ENCODE measurements around the gene IGF2.

The IGF2 gene, protein sequence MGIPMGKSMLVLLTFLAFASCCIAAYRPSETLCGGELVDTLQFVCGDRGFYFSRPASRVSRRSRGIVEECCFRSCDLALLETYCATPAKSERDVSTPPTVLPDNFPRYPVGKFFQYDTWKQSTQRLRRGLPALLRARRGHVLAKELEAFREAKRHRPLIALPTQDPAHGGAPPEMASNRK

GRCh38 chr11:2139123-2139521, at the start of gene IGF2:
IGF2 (minus strand) TSS chr11:2139389; CDS start chr11:2135523, 3,866 bp downstream.
- H3K9ac ChIP-seq (ENCODE audit: low read length) = no peak within 1 kb of the TSS
- H3K9me3 ChIP-seq (ENCODE audit: control insufficient read depth, low read depth, low read length) = no peaks in the 10 kb centered on the region
- peaks cover 97% of the 10 kb centered on the region for H3K27me3 ChIP-seq (ENCODE audit: control insufficient read depth, insufficient read depth, low read length)
- H3K27ac ChIP-seq (ENCODE audit: low read length) = no peak within 1 kb of the TSS
- no peaks in the 10 kb centered on the region for H3K36me3 ChIP-seq (ENCODE audit: control insufficient read depth, low read depth, low read length)
- peaks cover 11% of the 10 kb centered on the region for H3K4me1 ChIP-seq (ENCODE audit: control insufficient read depth, low read depth, low read length)
- no peak within 1 kb of the TSS for H3K4me3 ChIP-seq (ENCODE audit: low read length)

DNA sequence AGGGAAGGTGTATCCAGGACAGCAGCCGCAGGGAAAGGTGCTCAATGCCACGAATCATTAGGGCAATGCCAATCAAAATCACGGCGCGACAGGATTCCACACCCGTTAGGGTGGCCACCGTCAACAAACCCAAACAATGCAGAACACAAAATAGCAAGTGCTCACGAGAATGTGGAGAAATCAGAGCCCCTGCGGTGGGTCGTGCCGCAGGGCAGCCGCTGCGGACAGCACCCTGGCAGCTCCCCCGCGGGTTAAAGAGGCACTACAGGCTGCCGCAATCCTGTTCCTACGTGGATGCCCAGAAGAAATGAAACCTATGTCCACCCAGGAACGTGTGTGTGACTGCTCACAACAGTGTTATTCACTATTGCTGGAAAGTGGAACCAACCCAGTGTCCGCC, 49.6 kb upstream of the IGF2 start:
- Histone ChIP-seq H3K9ac (ENCODE audit: low read length) (no peak overlapping the region), H3K9me3 (ENCODE audit: control insufficient read depth, low read depth, low read length) (no peaks in the 10 kb centered on the region), H3K4me3 (ENCODE audit: low read length) (no peak overlapping the region), H3K27me3 (ENCODE audit: control insufficient read depth, insufficient read depth, low read length) (peaks cover 5% of the 10 kb centered on the region), H3K36me3 (ENCODE audit: control insufficient read depth, low read depth, low read length) (no peaks in the 10 kb centered on the region), H3K4me1 (ENCODE audit: control insufficient read depth, low read depth, low read length) (no peaks in the 10 kb centered on the region), H3K27ac (ENCODE audit: low read length) (no peak overlapping the region)

DNA sequence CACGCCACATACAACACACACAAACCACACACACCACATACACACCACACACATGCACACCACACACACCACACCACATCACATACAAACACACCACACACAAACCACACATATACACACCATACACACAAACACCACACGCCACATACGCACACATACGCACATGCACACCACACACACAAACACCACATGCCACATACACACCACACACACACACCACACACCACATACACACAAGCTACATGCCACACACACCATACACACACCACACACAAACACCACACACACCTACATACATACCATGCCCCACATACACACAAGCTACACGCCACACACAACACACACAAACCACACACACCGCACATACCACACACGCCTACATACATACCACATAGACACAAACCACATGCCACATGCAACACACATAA, 48.1 kb upstream of the IGF2 start:
- Histone ChIP-seq H3K4me1 (ENCODE audit: control insufficient read depth, low read depth, low read length) (no peaks in the 10 kb centered on the region), H3K9ac (ENCODE audit: low read length) (no peak overlapping the region), H3K27me3 (ENCODE audit: control insufficient read depth, insufficient read depth, low read length) (peaks cover 9% of the 10 kb centered on the region), H3K4me3 (ENCODE audit: low read length) (no peak overlapping the region), H3K36me3 (ENCODE audit: control insufficient read depth, low read depth, low read length) (no peaks in the 10 kb centered on the region), H3K27ac (ENCODE audit: low read length) (no peak overlapping the region), H3K9me3 (ENCODE audit: control insufficient read depth, low read depth, low read length) (no peaks in the 10 kb centered on the region)

DNA sequence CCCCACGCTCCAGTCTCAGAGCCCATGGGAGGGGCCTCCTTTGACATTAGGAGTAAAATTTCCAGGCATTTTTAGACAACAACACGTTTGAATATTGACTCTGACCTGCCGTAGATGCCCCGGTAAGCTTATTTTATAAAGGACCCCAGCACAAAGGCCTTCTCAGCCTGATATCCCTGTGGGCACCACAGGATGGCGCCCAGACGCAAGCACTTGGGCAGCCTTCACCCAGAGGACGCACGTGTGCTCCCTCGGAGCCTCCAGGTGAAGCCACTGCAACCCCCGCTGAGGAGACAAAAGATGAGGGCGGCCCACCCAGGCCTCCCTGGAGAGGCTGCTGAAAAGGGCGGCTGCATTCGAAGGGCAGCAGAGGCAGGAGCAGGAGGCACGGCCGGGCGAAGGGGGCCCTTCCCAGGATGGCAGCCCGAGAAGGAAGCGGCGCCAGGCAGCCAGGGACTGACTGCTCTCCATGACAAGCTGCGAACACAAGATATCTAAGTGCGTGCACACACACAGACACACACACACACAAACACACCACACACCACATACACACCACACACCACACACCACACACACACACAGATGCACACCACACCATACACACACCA, 47.6 kb upstream of the IGF2 start:
- no peaks in the 10 kb centered on the region for H3K4me1 ChIP-seq (ENCODE audit: control insufficient read depth, low read depth, low read length)
- H3K36me3 ChIP-seq (ENCODE audit: control insufficient read depth, low read depth, low read length) = no peaks in the 10 kb centered on the region
- no peak overlapping the region for H3K4me3 ChIP-seq (ENCODE audit: low read length)
- no peak overlapping the region for H3K27ac ChIP-seq (ENCODE audit: low read length)
- no peaks in the 10 kb centered on the region for H3K9me3 ChIP-seq (ENCODE audit: control insufficient read depth, low read depth, low read length)
- H3K27me3 ChIP-seq (ENCODE audit: control insufficient read depth, insufficient read depth, low read length) = peaks cover 9% of the 10 kb centered on the region
- H3K9ac ChIP-seq (ENCODE audit: low read length) = no peak overlapping the region

- H3K27me3 ChIP-seq (ENCODE audit: control insufficient read depth, insufficient read depth, low read length) = peaks cover 9% of the 10 kb centered on the region
- no peak overlapping the region for H3K9ac ChIP-seq (ENCODE audit: low read length)
- no peak overlapping the region for H3K4me3 ChIP-seq (ENCODE audit: low read length)
- no peaks in the 10 kb centered on the region for H3K4me1 ChIP-seq (ENCODE audit: control insufficient read depth, low read depth, low read length)
- H3K9me3 ChIP-seq (ENCODE audit: control insufficient read depth, low read depth, low read length) = no peaks in the 10 kb centered on the region
- H3K27ac ChIP-seq (ENCODE audit: low read length) = no peak overlapping the region
- H3K36me3 ChIP-seq (ENCODE audit: control insufficient read depth, low read depth, low read length) = no peaks in the 10 kb centered on the region
These were observed 46.3 kb upstream of the IGF2 start for GRCh38 chr11:2185324-2186085.

DNA sequence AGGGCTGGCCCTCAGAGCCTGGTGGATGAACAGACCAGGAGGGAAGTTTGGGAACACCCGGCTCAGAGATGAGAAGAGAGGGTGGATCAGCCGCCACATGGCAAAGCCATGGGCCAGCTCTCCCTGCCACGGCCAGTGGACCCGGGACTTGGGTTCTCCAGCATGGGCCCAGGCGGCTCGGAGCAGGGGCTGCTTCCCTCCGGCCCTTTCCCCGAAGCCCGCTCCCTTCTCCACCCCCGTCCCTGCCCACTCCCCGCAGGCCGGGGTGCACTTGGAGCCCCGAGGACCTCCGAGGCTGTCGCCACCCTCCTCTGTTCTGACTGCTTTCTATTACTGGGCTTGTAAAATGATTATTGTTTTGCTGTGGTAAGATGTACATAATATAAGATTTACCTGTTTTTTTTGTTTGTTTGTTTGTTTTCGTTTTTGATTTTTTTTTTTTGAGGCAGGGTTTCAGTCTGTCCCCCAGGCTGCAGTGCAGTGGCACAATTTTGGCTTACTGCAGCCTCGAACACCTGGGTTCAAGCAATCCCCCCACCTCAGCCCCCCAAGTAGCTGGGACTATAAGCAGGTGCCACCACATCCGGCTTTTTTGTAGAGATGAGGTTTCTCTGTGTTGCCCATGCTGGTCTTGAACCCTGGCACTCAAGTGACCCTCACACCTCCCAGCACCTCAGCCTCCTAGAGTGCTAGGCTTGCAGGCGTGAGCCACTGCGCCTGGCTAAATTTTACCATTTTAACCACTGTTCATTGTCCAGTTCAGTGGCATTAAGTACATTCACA, 43.7 kb upstream of the IGF2 start:
- H3K9me3 ChIP-seq (ENCODE audit: control insufficient read depth, low read depth, low read length) = no peaks in the 10 kb centered on the region
- no peak overlapping the region for H3K27ac ChIP-seq (ENCODE audit: low read length)
- H3K4me3 ChIP-seq (ENCODE audit: low read length) = no peak overlapping the region
- H3K4me1 ChIP-seq (ENCODE audit: control insufficient read depth, low read depth, low read length) = no peaks in the 10 kb centered on the region
- H3K9ac ChIP-seq (ENCODE audit: low read length) = no peak overlapping the region
- no peaks in the 10 kb centered on the region for H3K36me3 ChIP-seq (ENCODE audit: control insufficient read depth, low read depth, low read length)
- H3K27me3 ChIP-seq (ENCODE audit: control insufficient read depth, insufficient read depth, low read length) = peaks cover 9% of the 10 kb centered on the region

GRCh38 chr11:2182075-2182474, 42.9 kb upstream of the IGF2 start:
- H3K36me3 ChIP-seq (ENCODE audit: control insufficient read depth, low read depth, low read length) = no peaks in the 10 kb centered on the region
- H3K9ac ChIP-seq (ENCODE audit: low read length) = no peak overlapping the region
- H3K9me3 ChIP-seq (ENCODE audit: control insufficient read depth, low read depth, low read length) = no peaks in the 10 kb centered on the region
- no peak overlapping the region for H3K27ac ChIP-seq (ENCODE audit: low read length)
- H3K4me3 ChIP-seq (ENCODE audit: low read length) = no peak overlapping the region
- H3K4me1 ChIP-seq (ENCODE audit: control insufficient read depth, low read depth, low read length) = no peaks in the 10 kb centered on the region
- H3K27me3 ChIP-seq (ENCODE audit: control insufficient read depth, insufficient read depth, low read length) = peaks cover 9% of the 10 kb centered on the region

DNA sequence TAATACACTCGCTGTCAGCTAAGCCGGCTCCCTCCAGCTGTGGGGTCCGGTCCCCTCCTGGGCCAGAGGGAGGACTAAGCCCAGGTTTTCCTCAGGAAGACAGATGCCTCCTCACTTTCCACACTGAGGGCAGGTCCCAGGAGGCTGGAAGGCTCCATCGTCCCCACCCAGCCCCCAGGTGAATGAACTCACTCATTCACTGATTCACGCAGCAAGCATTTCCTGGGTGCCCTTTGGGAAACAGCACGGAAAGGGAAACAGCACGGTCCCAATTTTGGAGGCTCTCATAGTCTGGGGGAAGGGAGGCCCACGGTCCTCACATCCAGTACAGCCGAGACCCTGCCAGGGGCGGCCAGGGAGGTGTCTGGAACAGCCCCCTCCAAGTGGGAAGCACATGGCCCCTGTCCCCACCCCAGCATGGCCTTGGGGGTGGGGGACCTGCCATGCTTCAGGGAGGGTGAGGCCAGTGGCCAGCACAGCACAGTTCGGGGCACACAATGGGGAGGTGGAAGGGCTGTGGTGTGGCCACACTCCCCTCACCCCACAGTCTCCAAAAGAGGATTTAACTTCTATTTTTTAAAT, 41.7 kb upstream of the IGF2 start:
- Histone ChIP-seq H3K4me3 (ENCODE audit: low read length) (no peak overlapping the region), H3K27me3 (ENCODE audit: control insufficient read depth, insufficient read depth, low read length) (peaks cover 9% of the 10 kb centered on the region), H3K36me3 (ENCODE audit: control insufficient read depth, low read depth, low read length) (no peaks in the 10 kb centered on the region), H3K9me3 (ENCODE audit: control insufficient read depth, low read depth, low read length) (no peaks in the 10 kb centered on the region), H3K9ac (ENCODE audit: low read length) (no peak overlapping the region), H3K27ac (ENCODE audit: low read length) (no peak overlapping the region), H3K4me1 (ENCODE audit: control insufficient read depth, low read depth, low read length) (no peaks in the 10 kb centered on the region)

GRCh38 chr11:2180347-2180746, 41.2 kb upstream of the IGF2 start:
- no peak overlapping the region for H3K9ac ChIP-seq (ENCODE audit: low read length)
- peaks cover 9% of the 10 kb centered on the region for H3K27me3 ChIP-seq (ENCODE audit: control insufficient read depth, insufficient read depth, low read length)
- H3K27ac ChIP-seq (ENCODE audit: low read length) = no peak overlapping the region
- H3K4me3 ChIP-seq (ENCODE audit: low read length) = no peak overlapping the region
- H3K4me1 ChIP-seq (ENCODE audit: control insufficient read depth, low read depth, low read length) = no peaks in the 10 kb centered on the region
- H3K9me3 ChIP-seq (ENCODE audit: control insufficient read depth, low read depth, low read length) = no peaks in the 10 kb centered on the region
- no peaks in the 10 kb centered on the region for H3K36me3 ChIP-seq (ENCODE audit: control insufficient read depth, low read depth, low read length)

GRCh38 chr11:2179516-2179915, 40.3 kb upstream of the IGF2 start:
- H3K27ac ChIP-seq (ENCODE audit: low read length) = no peak overlapping the region
- no peak overlapping the region for H3K4me3 ChIP-seq (ENCODE audit: low read length)
- peaks cover 4% of the 10 kb centered on the region for H3K27me3 ChIP-seq (ENCODE audit: control insufficient read depth, insufficient read depth, low read length)
- no peak overlapping the region for H3K9ac ChIP-seq (ENCODE audit: low read length)
- no peaks in the 10 kb centered on the region for H3K36me3 ChIP-seq (ENCODE audit: control insufficient read depth, low read depth, low read length)
- H3K9me3 ChIP-seq (ENCODE audit: control insufficient read depth, low read depth, low read length) = no peaks in the 10 kb centered on the region
- no peaks in the 10 kb centered on the region for H3K4me1 ChIP-seq (ENCODE audit: control insufficient read depth, low read depth, low read length)

GRCh38 chr11:2178906-2179494, 39.8 kb upstream of the IGF2 start:
- H3K4me3 ChIP-seq (ENCODE audit: low read length) = no peak overlapping the region
- no peak overlapping the region for H3K27ac ChIP-seq (ENCODE audit: low read length)
- H3K9ac ChIP-seq (ENCODE audit: low read length) = no peak overlapping the region
- H3K9me3 ChIP-seq (ENCODE audit: control insufficient read depth, low read depth, low read length) = no peaks in the 10 kb centered on the region
- no peaks in the 10 kb centered on the region for H3K36me3 ChIP-seq (ENCODE audit: control insufficient read depth, low read depth, low read length)
- no peaks in the 10 kb centered on the region for H3K4me1 ChIP-seq (ENCODE audit: control insufficient read depth, low read depth, low read length)
- peaks cover 4% of the 10 kb centered on the region for H3K27me3 ChIP-seq (ENCODE audit: control insufficient read depth, insufficient read depth, low read length)
